GM19468 (cell line): ENCODE results near the gene ARHGAP32.

ENCODE experiments used
- ATAC-seq: cut with Tn5 transposase; IDR thresholded peaks from one replicate; pipeline ENCODE4 v1.9.1; 2021; ENCODE audit warnings: mild to moderate bottlenecking, moderate library complexity, moderate number of reproducible peaks; ENCODE audit not compliant: unreplicated experiment; ENCODE audit errors: extremely low read depth

The ARHGAP32 gene

GRCh38 chr11:129192150-129192549, at the start of gene ARHGAP32:
ARHGAP32 (minus strand) TSS chr11:129192325; CDS start chr11:129192198, 127 bp downstream.
- no peak for ATAC-seq

- ATAC-seq = no peak
Observed at GRCh38 chr11:129239207-129239606, 47.1 kb upstream of the ARHGAP32 start.

- ATAC-seq = no peak
Observed at GRCh38 chr11:129237880-129238638, 45.9 kb upstream of the ARHGAP32 start.

GRCh38 chr11:129237456-129237855, 45.3 kb upstream of the ARHGAP32 start:
- ATAC-seq = no peak

GRCh38 chr11:129236850-129237249, 44.7 kb upstream of the ARHGAP32 start:
- ATAC-seq = no peak

- no peak for ATAC-seq
Observed at GRCh38 chr11:129234978-129235377, 42.9 kb upstream of the ARHGAP32 start.

GRCh38 chr11:129230006-129230405, 37.9 kb upstream of the ARHGAP32 start:
- no peak for ATAC-seq

- ATAC-seq = no peak
Observed at GRCh38 chr11:129226207-129226798, 34.2 kb upstream of the ARHGAP32 start.

- no peak for ATAC-seq
Observed at GRCh38 chr11:129225190-129225589, 33.1 kb upstream of the ARHGAP32 start.

GRCh38 chr11:129224538-129224937, 32.4 kb upstream of the ARHGAP32 start:
- no peak for ATAC-seq

- ATAC-seq = no peak
Observed at GRCh38 chr11:129223701-129224149, 31.6 kb upstream of the ARHGAP32 start.

GRCh38 chr11:129223260-129223659, 31.1 kb upstream of the ARHGAP32 start:
- ATAC-seq = no peak

GRCh38 chr11:129222158-129222557, 30.0 kb upstream of the ARHGAP32 start:
- no peak for ATAC-seq

- no peak for ATAC-seq
Observed at GRCh38 chr11:129215506-129216245, 23.6 kb upstream of the ARHGAP32 start.

- ATAC-seq = no peak
Observed at GRCh38 chr11:129214710-129215295, 22.7 kb upstream of the ARHGAP32 start.

GRCh38 chr11:129213261-129213660, 21.1 kb upstream of the ARHGAP32 start:
- ATAC-seq = no peak

- no peak for ATAC-seq
Observed at GRCh38 chr11:129211397-129211796, 19.3 kb upstream of the ARHGAP32 start.

GRCh38 chr11:129210831-129211181, 18.7 kb upstream of the ARHGAP32 start:
- ATAC-seq = no peak

GRCh38 chr11:129209891-129210830, 18.0 kb upstream of the ARHGAP32 start:
- no peak for ATAC-seq

- ATAC-seq = no peak
Observed at GRCh38 chr11:129208863-129209262, 16.7 kb upstream of the ARHGAP32 start.
